GM10266 (cell line): ENCODE data around the gene HSD17B12.

Experiments used
- DNase-seq: peaks from one replicate; pipeline ENCODE4 v3.0.0; 2012; ENCODE audit errors: extremely low spot score
- TF ChIP-seq, protein P1 (sequence below): IDR thresholded peaks from 2 replicates; pipeline ENCODE4 v1.5.1; 2012; ENCODE audit warnings: mild to moderate bottlenecking, low read depth; ENCODE audit not compliant: control insufficient read depth, insufficient read depth; ENCODE audit errors: missing control alignments

HSD17B12 gene

GRCh38 chr11:43723617-43724016 lies 43.1 kb downstream of the HSD17B12 start:
- DNase-seq = no peak
- TF ChIP-seq, protein P1, sequence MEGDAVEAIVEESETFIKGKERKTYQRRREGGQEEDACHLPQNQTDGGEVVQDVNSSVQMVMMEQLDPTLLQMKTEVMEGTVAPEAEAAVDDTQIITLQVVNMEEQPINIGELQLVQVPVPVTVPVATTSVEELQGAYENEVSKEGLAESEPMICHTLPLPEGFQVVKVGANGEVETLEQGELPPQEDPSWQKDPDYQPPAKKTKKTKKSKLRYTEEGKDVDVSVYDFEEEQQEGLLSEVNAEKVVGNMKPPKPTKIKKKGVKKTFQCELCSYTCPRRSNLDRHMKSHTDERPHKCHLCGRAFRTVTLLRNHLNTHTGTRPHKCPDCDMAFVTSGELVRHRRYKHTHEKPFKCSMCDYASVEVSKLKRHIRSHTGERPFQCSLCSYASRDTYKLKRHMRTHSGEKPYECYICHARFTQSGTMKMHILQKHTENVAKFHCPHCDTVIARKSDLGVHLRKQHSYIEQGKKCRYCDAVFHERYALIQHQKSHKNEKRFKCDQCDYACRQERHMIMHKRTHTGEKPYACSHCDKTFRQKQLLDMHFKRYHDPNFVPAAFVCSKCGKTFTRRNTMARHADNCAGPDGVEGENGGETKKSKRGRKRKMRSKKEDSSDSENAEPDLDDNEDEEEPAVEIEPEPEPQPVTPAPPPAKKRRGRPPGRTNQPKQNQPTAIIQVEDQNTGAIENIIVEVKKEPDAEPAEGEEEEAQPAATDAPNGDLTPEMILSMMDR = no peak

DNA sequence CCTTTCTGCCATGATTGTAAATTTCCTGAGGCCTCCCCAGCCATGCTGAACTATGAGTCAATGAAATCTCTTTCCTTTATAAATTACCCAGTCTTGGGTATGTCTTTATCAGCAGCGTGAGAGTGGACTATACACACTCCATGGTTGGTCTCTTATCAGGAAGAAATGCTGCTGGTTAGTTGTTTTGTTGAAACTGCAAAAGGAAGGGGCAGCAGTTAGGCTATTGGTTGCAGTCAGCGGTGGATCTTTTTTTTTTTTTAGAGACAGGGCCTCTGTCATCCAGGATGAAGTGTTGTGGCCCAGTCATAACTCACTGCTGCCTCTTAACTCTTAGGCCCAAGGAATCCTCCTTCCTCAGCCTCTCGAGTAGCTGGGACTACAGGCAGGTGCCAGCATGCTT lies 51.7 kb downstream of the HSD17B12 start:
- DNase-seq = no peak
- TF ChIP-seq, protein P1 = no peak

- no peak for DNase-seq
- TF ChIP-seq, protein P1 = no peak
Observed at GRCh38 chr11:43734256-43734655, 53.7 kb downstream of the HSD17B12 start.

DNA sequence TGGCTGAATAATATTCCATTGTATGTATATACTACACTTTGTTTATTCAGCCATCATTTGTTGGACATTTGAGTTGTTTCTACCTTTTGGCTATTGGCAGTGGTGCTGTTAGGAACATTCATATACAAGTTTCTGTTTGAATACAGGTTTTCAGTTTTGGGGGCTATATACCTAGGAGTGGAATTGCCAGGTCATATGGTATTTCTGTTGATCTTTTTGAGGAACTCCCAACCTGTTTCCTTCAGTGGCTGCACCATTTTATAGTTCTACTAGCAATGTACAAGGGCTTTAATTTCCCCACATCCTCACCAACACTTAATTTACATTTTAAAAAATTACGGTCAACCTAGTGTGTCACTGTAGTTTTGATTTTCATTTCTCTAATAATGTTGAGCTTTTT lies 54.6 kb downstream of the HSD17B12 start:
- DNase-seq = no peak
- TF ChIP-seq, protein P1 = no peak

GRCh38 chr11:43735961-43736360 lies 55.4 kb downstream of the HSD17B12 start:
- TF ChIP-seq, protein P1 = no peak
- DNase-seq = no peak

DNA sequence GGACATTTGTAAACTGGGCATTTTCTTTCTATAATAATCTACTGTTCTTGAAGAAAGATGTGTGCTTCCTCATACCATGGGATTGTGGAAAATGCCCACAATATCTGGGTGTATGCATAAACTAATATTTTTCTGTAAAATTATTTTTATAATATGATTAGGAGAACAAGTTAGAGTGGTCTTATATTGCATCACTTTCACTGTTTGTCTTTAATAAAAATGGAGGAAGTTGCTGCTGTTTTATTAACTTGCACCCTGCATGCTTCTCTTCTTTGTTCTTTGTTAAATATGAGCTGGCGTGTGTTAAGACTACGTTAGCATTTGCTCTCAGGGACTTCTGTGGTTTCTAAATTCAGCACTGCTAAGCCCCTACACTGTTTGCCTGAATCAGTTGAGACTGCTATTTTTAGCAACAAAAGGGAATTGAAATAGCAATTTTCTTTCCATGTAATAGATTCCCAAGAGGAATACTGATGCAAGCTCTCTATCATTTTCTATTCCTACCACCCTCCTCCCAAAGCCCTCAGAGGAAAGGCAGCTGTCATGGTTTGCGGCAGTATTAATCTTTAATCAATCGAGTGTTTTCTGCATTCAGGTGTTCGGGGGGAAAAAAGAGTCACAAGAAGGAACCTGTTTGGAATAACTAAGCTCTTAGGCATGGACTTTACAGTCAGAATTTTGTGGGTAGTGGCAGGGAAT lies 56.1 kb downstream of the HSD17B12 start:
- DNase-seq = no peak
- TF ChIP-seq, protein P1 = no peak

GRCh38 chr11:43737201-43737590 lies 56.7 kb downstream of the HSD17B12 start:
- DNase-seq = no peak

More at GRCh38 chr11:43737201-43737590, 56.7 kb downstream of the HSD17B12 start:
- TF ChIP-seq, protein P1 = no peak
